22Rv1 (cell line): ENCODE measurements around the gene ANKRD13A.

ENCODE experiments used
- H3K27ac ChIP-seq: fragments of 450-650 bp; 2 replicates; pipeline ENCODE4 v1.5.1; 2017
- CTCF ChIP-seq: fragments of 450-650 bp; IDR thresholded peaks from 2 replicates; pipeline ENCODE4 v1.5.1; 2017; ENCODE audit warnings: mild to moderate bottlenecking
- ZFX ChIP-seq: fragments of 450-650 bp; IDR thresholded peaks from 2 replicates; pipeline ENCODE4 v1.6.1; 2017; ENCODE audit warnings: antibody characterized with exemption, borderline replicate concordance

The ANKRD13A gene

GRCh38 chr12:109958374-109958773 lies 40.9 kb upstream of the ANKRD13A start:
- TF ChIP-seq CTCF (no peak), ZFX (no peak)
- no peak overlapping the region for H3K27ac ChIP-seq

GRCh38 chr12:109959411-109960093 lies 39.7 kb upstream of the ANKRD13A start:
- no peak overlapping the region for H3K27ac ChIP-seq
- TF ChIP-seq CTCF: no peak
- no peak for TF ChIP-seq ZFX

GRCh38 chr12:109961201-109961600 lies 38.0 kb upstream of the ANKRD13A start:
- no peak overlapping the region for H3K27ac ChIP-seq
- TF ChIP-seq CTCF (no peak), ZFX (no peak)

- no peak for TF ChIP-seq ZFX
- TF ChIP-seq CTCF: no peak
- no peak overlapping the region for H3K27ac ChIP-seq
Observed at GRCh38 chr12:109961612-109962011, 37.6 kb upstream of the ANKRD13A start.

GRCh38 chr12:109962398-109962797 lies 36.8 kb upstream of the ANKRD13A start:
- TF ChIP-seq ZFX: no peak
- TF ChIP-seq CTCF: no peak
- H3K27ac ChIP-seq: no peak overlapping the region

GRCh38 chr12:109963330-109963729 lies 35.9 kb upstream of the ANKRD13A start:
- peak overlapping the region; percentile 41 for H3K27ac ChIP-seq
- no peak for TF ChIP-seq ZFX

- no peak for TF ChIP-seq CTCF
- TF ChIP-seq ZFX: no peak
- peak overlapping the region; percentile 41 for H3K27ac ChIP-seq
Observed at GRCh38 chr12:109963743-109964429, 35.3 kb upstream of the ANKRD13A start.
